ENCODE measurements around the gene PLCE1. TPM values are rescaled to one million over a fixed set of nuclear protein-coding genes. Genes with fewer than 3 reads are reported as not detected.

PLCE1 gene
- total RNA-seq, 1 donor from 2014 or later: 3.2 TPM

GRCh38 chr10:94005050-94005449, 11.3 kb downstream of the PLCE1 start:
- Mint-ChIP-seq H3K27ac (no peak overlapping the region), H3K27me3 (ENCODE audit: low read depth) (peaks cover 27% of the 10 kb centered on the region), H3K4me3 (no peak overlapping the region), H3K9me3 (peaks cover 4% of the 10 kb centered on the region), H3K36me3 (no peaks in the 10 kb centered on the region), H3K4me1 (peaks cover 9% of the 10 kb centered on the region)
- DNase-seq (ENCODE audit: low spot score in 2 of 2, unreplicated experiment in 2 of 2): no peak
- no peak for TF ChIP-seq CTCF (IDR thresholded peaks at IDR 0.05; ENCODE audit: unreplicated experiment)

GRCh38 chr10:94006591-94007550, 13.1 kb downstream of the PLCE1 start:
- H3K4me1 Mint-ChIP-seq: peaks cover 8% of the 10 kb centered on the region
- no peak overlapping the region for H3K4me3 Mint-ChIP-seq
- H3K27ac Mint-ChIP-seq: peak overlapping the region; percentile 41
- H3K27me3 Mint-ChIP-seq (ENCODE audit: low read depth): peaks cover 24% of the 10 kb centered on the region
- no peak for DNase-seq (ENCODE audit: low spot score in 2 of 2, unreplicated experiment in 2 of 2)
- no peak for TF ChIP-seq CTCF (IDR thresholded peaks at IDR 0.05; ENCODE audit: unreplicated experiment)
- no peaks in the 10 kb centered on the region for H3K36me3 Mint-ChIP-seq
- peaks cover 11% of the 10 kb centered on the region for H3K9me3 Mint-ChIP-seq

DNA sequence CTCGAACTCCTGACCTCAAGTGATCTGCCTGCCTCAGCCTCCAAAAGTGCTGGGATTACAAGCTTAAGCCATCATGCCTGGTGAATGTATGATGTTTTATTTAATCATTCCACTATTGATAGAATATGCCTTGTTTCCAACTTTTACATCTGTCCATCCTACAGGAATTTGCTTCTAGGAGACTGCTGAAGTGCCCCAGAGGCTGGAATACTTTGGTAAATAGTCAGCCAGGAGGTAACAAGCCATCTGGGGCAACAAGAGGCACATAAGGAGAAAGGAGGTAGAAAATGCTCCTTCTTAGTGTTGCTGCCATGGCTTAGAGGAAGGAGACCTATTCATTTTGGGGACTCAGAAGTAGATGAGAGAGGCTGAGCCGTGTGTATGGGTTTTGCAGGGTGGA, 14.8 kb downstream of the PLCE1 start:
- TF ChIP-seq CTCF (IDR thresholded peaks at IDR 0.05; ENCODE audit: unreplicated experiment): no peak
- DNase-seq (ENCODE audit: low spot score in 2 of 2, unreplicated experiment in 2 of 2): no peak
- Mint-ChIP-seq H3K36me3 (no peaks in the 10 kb centered on the region), H3K4me1 (peaks cover 8% of the 10 kb centered on the region), H3K27ac (no peak overlapping the region), H3K27me3 (ENCODE audit: low read depth) (peaks cover 20% of the 10 kb centered on the region), H3K4me3 (no peak overlapping the region), H3K9me3 (peaks cover 11% of the 10 kb centered on the region)

GRCh38 chr10:94010116-94010515, 16.4 kb downstream of the PLCE1 start:
- H3K36me3 Mint-ChIP-seq: no peaks in the 10 kb centered on the region

DNA sequence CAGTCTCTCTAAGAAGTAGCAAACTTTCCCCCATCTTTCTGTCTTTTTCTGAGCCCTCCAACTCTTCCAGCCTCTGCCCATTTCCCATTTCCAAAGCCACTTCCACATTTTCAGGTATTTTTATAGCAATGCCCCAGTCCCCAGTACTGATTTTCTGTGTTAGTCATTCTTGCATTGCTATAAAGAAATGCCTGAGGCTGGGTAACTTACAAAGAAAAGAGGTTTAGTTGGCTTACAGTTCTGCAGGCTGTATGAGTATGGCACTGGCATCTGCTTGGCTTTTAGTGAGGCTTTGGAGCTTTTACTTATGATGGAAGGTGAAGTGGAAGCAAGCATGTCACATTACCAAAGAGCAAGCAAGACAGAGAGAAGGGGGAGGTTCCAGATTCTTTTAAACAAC, 17.2 kb downstream of the PLCE1 start:
- DNase-seq (ENCODE audit: low spot score in 2 of 2, unreplicated experiment in 2 of 2): no peak
- H3K4me3 Mint-ChIP-seq: no peak overlapping the region
- no peak for TF ChIP-seq CTCF (IDR thresholded peaks at IDR 0.05; ENCODE audit: unreplicated experiment)
- H3K27ac Mint-ChIP-seq: no peak overlapping the region
- peaks cover 8% of the 10 kb centered on the region for H3K4me1 Mint-ChIP-seq
- no peaks in the 10 kb centered on the region for H3K36me3 Mint-ChIP-seq
- H3K9me3 Mint-ChIP-seq: peaks cover 11% of the 10 kb centered on the region
- H3K27me3 Mint-ChIP-seq (ENCODE audit: low read depth): peaks cover 6% of the 10 kb centered on the region

More at GRCh38 chr10:94010116-94010515, 16.4 kb downstream of the PLCE1 start:
- H3K27me3 Mint-ChIP-seq (ENCODE audit: low read depth): peaks cover 10% of the 10 kb centered on the region
- peaks cover 11% of the 10 kb centered on the region for H3K9me3 Mint-ChIP-seq
- peaks cover 8% of the 10 kb centered on the region for H3K4me1 Mint-ChIP-seq
- H3K4me3 Mint-ChIP-seq: no peak overlapping the region
- DNase-seq (ENCODE audit: low spot score in 2 of 2, unreplicated experiment in 2 of 2): no peak
- no peak for TF ChIP-seq CTCF (IDR thresholded peaks at IDR 0.05; ENCODE audit: unreplicated experiment)
- no peak overlapping the region for H3K27ac Mint-ChIP-seq

Measured in mesothelial cell of epicardium (in vitro differentiated cells).